Fibroblast of the aortic adventitia (primary cell): ENCODE results near the gene CATSPERD. TPM values are rescaled to one million over a fixed set of nuclear protein-coding genes. Genes with fewer than 3 reads are reported as not detected.

Source experiments
- DNase-seq: peaks from one replicate; pipeline ENCODE4 v3.0.0-alpha.2; 2010; ENCODE audit warnings: low read depth
- H3K4me3 ChIP-seq: 2 replicates; pipeline ENCODE4 v1.5.1; 2011; ENCODE audit warnings: low read depth, mild to moderate bottlenecking, control low read depth, low read length, moderate library complexity
- total RNA-seq: library from RNA; depleted of rRNA; stranded (reverse); fragments of >200 nt; gene quantifications from 2 replicates; pipeline ENCODE4 v1.2.3, GENCODE V29; 2012; ENCODE audit warnings: low replicate concordance
- TF ChIP-seq, protein P1 (sequence below): IDR thresholded peaks from 2 replicates; pipeline ENCODE4 v1.5.1; 2011; ENCODE audit warnings: mild to moderate bottlenecking, low read length, control low read depth, inconsistent platforms; ENCODE audit not compliant: insufficient read depth

Gene CATSPERD, protein sequence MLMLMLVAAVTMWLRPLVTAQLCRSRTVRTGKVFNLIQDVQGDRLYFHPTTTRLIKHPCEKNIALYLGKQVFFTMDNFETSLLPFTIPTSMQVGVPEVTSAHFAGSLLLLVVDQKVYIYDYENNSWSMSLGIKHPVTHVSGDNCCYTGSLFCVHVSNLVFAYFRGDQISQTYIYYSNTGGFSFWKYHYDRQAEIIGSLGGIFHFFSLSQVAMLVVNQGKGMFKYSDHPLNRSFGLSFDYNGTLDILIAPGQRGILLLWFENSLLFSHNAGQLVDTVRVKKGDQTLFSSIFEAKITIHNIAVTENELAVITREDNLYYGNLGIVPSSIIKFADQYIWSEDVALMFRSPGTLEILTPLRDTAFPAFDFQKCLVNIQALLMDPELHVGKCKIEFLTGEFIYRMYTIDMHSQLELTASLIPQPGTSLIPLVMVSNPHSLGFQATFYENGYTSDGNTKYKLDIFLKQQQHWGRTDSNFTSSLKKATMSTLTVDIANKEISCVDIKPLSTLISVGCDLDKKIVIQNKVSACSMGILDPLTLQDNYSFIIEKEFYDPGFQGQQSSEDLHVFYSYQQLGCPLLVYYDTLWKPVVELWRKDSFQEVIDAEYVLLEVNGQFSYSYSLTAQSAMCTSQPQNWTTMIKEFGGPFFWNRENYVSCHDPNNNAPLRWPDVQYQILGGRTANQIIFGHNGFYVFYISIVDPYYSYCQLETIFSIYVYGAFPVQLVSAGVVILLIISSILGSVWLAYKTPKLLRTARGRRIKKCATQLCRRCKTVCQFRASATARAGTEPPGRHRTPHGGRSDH
- not detected in 2 replicates for total RNA-seq

DNA sequence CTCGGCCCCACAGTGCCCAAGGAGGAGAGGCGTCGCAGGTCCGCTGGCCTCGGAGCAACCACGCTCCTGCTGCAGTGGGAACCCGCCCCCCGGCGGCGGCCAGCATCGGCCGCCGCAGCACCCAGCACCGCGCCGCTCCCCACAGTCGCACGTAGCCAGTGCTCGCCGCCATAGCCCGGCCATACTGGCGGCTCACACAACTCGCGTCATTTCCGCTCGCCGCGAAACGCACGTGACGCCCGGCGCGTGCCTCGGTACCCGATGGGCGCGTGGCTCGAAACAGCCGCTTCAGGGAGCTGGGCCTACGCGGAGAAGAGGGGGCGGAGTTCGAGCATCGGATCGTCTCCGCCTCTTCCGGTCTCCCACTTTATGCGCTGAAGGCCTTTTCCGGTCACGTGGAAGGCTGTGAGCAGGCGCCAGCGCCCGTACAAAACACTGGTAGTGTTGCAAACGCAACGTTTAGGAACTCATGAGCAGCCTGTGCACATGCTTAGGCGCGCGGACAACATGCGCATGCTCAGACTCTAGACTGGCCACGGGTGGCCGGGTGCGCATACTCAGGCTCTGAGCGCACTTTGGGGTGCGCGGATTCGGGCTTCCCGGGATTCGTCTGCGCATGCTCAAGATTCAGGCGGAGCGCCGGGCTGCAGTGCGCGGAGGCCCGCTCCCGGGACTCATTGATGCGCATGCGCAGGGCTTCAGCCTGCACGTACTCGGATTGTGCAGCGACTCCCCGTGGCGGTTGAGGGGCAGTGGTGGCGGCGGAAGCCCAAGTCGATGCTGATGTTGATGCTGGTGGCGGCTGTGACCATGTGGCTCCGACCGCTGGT is at the start of gene CATSPERD, which contains the start of gene LONP1:
Gene CATSPERD, plus strand, starts transcription at position 677 of the 830 bp plus-strand sequence. Its CDS starts 101 bp downstream, at position 778.
Gene LONP1, minus strand, starts transcription at position 186 of the 830 bp plus-strand sequence. Its CDS starts 14 bp downstream, at position 172.
- peak; percentile 99 for DNase-seq
- H3K4me3 ChIP-seq, result peak within 1 kb of the TSS; percentile 95
- TF ChIP-seq, protein P1, sequence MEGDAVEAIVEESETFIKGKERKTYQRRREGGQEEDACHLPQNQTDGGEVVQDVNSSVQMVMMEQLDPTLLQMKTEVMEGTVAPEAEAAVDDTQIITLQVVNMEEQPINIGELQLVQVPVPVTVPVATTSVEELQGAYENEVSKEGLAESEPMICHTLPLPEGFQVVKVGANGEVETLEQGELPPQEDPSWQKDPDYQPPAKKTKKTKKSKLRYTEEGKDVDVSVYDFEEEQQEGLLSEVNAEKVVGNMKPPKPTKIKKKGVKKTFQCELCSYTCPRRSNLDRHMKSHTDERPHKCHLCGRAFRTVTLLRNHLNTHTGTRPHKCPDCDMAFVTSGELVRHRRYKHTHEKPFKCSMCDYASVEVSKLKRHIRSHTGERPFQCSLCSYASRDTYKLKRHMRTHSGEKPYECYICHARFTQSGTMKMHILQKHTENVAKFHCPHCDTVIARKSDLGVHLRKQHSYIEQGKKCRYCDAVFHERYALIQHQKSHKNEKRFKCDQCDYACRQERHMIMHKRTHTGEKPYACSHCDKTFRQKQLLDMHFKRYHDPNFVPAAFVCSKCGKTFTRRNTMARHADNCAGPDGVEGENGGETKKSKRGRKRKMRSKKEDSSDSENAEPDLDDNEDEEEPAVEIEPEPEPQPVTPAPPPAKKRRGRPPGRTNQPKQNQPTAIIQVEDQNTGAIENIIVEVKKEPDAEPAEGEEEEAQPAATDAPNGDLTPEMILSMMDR, result peak; percentile 96

DNA sequence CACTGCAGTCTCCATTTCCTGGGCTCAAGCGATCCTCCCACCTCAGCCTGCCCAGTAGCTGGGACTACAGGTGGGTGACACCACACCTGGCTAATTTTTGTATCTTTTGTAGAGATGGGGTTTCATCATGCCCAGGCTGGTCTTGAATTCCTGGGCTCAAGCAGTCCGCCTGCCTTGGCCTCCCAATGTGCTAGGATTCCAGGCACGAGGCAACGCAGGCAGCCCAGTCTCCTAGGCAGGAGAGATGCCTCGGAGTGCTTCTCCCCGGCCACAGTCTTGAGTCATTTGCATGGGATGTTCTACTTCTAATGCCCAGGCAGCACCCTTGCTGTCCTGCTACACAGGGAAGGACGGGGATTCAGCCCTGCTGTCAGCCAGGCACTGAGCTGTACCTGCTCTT is 48.8 kb upstream of the CATSPERD start:
- TF ChIP-seq, protein P1, result no peak
- DNase-seq, result no peak
- no peak overlapping the region for H3K4me3 ChIP-seq

DNA sequence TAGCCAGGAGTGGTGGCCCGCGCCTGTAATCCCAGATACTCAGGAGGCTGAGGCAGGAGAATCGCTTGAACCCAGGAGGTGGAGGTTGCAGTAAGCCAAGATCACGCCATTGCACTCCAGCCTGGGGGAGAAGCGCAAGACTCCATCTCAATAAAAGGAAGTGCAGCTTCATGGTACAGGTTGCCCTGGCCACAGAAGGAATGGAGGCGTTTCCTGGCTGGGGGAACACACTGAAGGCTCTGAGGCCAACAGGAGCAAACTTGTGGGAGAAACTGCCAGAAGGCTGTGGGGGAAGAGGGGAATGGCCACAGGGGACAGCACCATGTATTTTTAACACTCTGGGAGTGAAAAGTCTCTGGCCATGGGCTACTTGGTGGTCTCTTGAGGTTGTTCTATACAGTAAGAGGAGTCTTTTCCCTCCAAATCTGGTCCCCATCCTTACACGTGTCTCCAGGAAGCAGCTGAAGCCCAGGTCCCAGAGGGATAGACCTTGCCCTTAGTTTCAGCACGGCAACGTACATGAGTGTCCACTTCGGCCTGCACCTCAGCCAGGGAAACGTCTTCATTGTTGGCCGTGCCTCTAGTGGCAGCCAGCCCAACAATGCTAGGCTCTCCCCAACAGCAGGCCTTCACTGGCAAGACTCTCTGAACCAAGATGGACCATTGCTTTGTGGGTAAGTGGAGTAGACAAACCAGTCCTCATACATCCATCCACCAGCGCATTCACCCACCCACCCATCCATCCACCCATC is 47.6 kb upstream of the CATSPERD start:
- no peak overlapping the region for H3K4me3 ChIP-seq
- DNase-seq, result no peak
- TF ChIP-seq, protein P1, result no peak

DNA sequence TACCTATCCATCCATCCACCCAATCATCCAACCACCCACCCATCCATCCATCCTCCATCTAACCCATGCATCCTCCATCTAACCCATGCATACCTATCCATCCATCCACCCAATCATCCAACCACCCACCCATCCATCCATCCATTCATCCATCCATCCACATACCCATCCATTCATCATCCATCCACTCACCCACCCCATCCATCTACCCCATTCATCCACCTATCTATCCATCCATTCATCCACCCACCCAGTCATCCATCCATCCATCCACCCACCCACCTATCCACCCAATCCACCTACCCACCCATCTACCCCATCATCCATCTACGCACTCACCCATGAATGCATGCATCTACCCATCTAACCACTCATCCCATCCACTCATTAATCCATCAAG is 46.7 kb upstream of the CATSPERD start:
- DNase-seq, result no peak
- TF ChIP-seq, protein P1, result no peak
- H3K4me3 ChIP-seq, result no peak overlapping the region

DNA sequence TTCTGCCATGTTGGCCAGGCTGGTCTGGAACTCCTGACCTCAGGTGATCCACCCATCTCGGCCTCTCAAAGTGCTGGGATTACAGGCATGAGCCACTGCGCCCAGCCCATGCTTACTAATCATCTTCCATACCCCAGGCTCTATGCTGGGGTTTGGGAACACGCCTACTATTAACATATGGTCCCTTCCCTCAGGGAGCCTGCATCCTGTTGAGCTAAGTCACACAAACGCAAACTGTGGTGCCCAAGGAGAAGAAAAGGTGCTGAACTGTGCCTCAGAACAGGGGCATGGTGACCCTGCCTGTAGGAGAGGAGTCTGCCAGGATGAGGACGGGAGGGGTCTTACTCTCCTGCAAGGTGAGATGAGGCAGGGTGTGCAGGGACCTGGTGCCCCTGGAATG is 45.7 kb upstream of the CATSPERD start:
- no peak overlapping the region for H3K4me3 ChIP-seq
- TF ChIP-seq, protein P1, result no peak

More for the DNA sequence above, 45.7 kb upstream of the CATSPERD start:
- DNase-seq, result no peak
